ENCODE results near the gene ESRRA.

ESRRA gene

GRCh38 chr11:64331569-64332371 is 26.4 kb downstream of the ESRRA start:
- peaks cover 8% of the 10 kb centered on the region for H3K4me1 ChIP-seq (ENCODE audit: insufficient read depth, insufficient read length)
- H3K9ac ChIP-seq (ENCODE audit: insufficient read length, low read depth), result peak overlapping the region; percentile 0
- no peaks in the 10 kb centered on the region for H3K9me3 ChIP-seq (ENCODE audit: insufficient read depth, low read length)
- TF ChIP-seq ZNF274 (IDR thresholded peaks at IDR 0.05; ENCODE audit: low read depth, low read length) (no peak), YY1 (IDR thresholded peaks at IDR 0.05; ENCODE audit: insufficient read depth, insufficient read length) (no peak), SUZ12 (IDR thresholded peaks at IDR 0.05; ENCODE audit: extremely low read depth, insufficient read depth, insufficient read length) (no peak)
- DNase-seq (ENCODE audit: low read depth, low spot score), result no peak
- H3K36me3 ChIP-seq (ENCODE audit: insufficient read depth, insufficient read length, low read length), result no peaks in the 10 kb centered on the region
- no peak overlapping the region for H3K4me3 ChIP-seq (ENCODE audit: insufficient read length, low read depth)
- no peaks in the 10 kb centered on the region for H3K27me3 ChIP-seq (ENCODE audit: insufficient read depth, insufficient read length)

- DNase-seq (ENCODE audit: low read depth, low spot score), result no peak
These were observed 28.2 kb downstream of the ESRRA start for GRCh38 chr11:64333556-64333955.

GRCh38 chr11:64334764-64335735 is 29.7 kb downstream of the ESRRA start:
- DNase-seq (ENCODE audit: low read depth, low spot score), result peak; percentile 77
- Histone ChIP-seq H3K4me3 (ENCODE audit: insufficient read length, low read depth) (no peak overlapping the region), H3K9me3 (ENCODE audit: insufficient read depth, low read length) (no peaks in the 10 kb centered on the region), H3K27me3 (ENCODE audit: insufficient read depth, insufficient read length) (no peaks in the 10 kb centered on the region), H3K9ac (ENCODE audit: insufficient read length, low read depth) (no peak overlapping the region), H3K36me3 (ENCODE audit: insufficient read depth, insufficient read length, low read length) (no peaks in the 10 kb centered on the region), H3K4me1 (ENCODE audit: insufficient read depth, insufficient read length) (peaks cover 12% of the 10 kb centered on the region)
- TF ChIP-seq ZNF274 (IDR thresholded peaks at IDR 0.05; ENCODE audit: low read depth, low read length), result no peak
- TF ChIP-seq SUZ12 (IDR thresholded peaks at IDR 0.05; ENCODE audit: extremely low read depth, insufficient read depth, insufficient read length), result no peak
- TF ChIP-seq YY1 (IDR thresholded peaks at IDR 0.05; ENCODE audit: insufficient read depth, insufficient read length), result no peak

More at GRCh38 chr11:64333556-64333955, 28.2 kb downstream of the ESRRA start:
- Histone ChIP-seq H3K4me3 (ENCODE audit: insufficient read length, low read depth) (no peak overlapping the region), H3K27me3 (ENCODE audit: insufficient read depth, insufficient read length) (no peaks in the 10 kb centered on the region), H3K4me1 (ENCODE audit: insufficient read depth, insufficient read length) (peaks cover 8% of the 10 kb centered on the region), H3K9me3 (ENCODE audit: insufficient read depth, low read length) (no peaks in the 10 kb centered on the region), H3K9ac (ENCODE audit: insufficient read length, low read depth) (no peak overlapping the region), H3K36me3 (ENCODE audit: insufficient read depth, insufficient read length, low read length) (no peaks in the 10 kb centered on the region)
- TF ChIP-seq YY1 (IDR thresholded peaks at IDR 0.05; ENCODE audit: insufficient read depth, insufficient read length) (no peak), ZNF274 (IDR thresholded peaks at IDR 0.05; ENCODE audit: low read depth, low read length) (no peak), SUZ12 (IDR thresholded peaks at IDR 0.05; ENCODE audit: extremely low read depth, insufficient read depth, insufficient read length) (no peak)

- TF ChIP-seq SUZ12 (IDR thresholded peaks at IDR 0.05; ENCODE audit: extremely low read depth, insufficient read depth, insufficient read length), result no peak
- no peak for TF ChIP-seq ZNF274 (IDR thresholded peaks at IDR 0.05; ENCODE audit: low read depth, low read length)
- TF ChIP-seq YY1 (IDR thresholded peaks at IDR 0.05; ENCODE audit: insufficient read depth, insufficient read length), result no peak
- peaks cover 7% of the 10 kb centered on the region for H3K27me3 ChIP-seq (ENCODE audit: insufficient read depth, insufficient read length)
- peaks cover 15% of the 10 kb centered on the region for H3K4me1 ChIP-seq (ENCODE audit: insufficient read depth, insufficient read length)
- H3K4me3 ChIP-seq (ENCODE audit: insufficient read length, low read depth), result no peak overlapping the region
- H3K9me3 ChIP-seq (ENCODE audit: insufficient read depth, low read length), result no peaks in the 10 kb centered on the region
- H3K36me3 ChIP-seq (ENCODE audit: insufficient read depth, insufficient read length, low read length), result no peaks in the 10 kb centered on the region
- DNase-seq (ENCODE audit: low read depth, low spot score), result no peak
- no peak overlapping the region for H3K9ac ChIP-seq (ENCODE audit: insufficient read length, low read depth)
These were observed 32.4 kb downstream of the ESRRA start for GRCh38 chr11:64337538-64338249.

- H3K4me1 ChIP-seq (ENCODE audit: insufficient read depth, insufficient read length), result peaks cover 23% of the 10 kb centered on the region
- TF ChIP-seq ZNF274 (IDR thresholded peaks at IDR 0.05; ENCODE audit: low read depth, low read length) (no peak), SUZ12 (IDR thresholded peaks at IDR 0.05; ENCODE audit: extremely low read depth, insufficient read depth, insufficient read length) (no peak), YY1 (IDR thresholded peaks at IDR 0.05; ENCODE audit: insufficient read depth, insufficient read length) (no peak)
- H3K9ac ChIP-seq (ENCODE audit: insufficient read length, low read depth), result peak overlapping the region; percentile 23
- H3K27me3 ChIP-seq (ENCODE audit: insufficient read depth, insufficient read length), result peaks cover 7% of the 10 kb centered on the region
- H3K4me3 ChIP-seq (ENCODE audit: insufficient read length, low read depth), result no peak overlapping the region
- DNase-seq (ENCODE audit: low read depth, low spot score), result no peak
- H3K9me3 ChIP-seq (ENCODE audit: insufficient read depth, low read length), result no peaks in the 10 kb centered on the region
- H3K36me3 ChIP-seq (ENCODE audit: insufficient read depth, insufficient read length, low read length), result no peaks in the 10 kb centered on the region
These were observed 33.4 kb downstream of the ESRRA start for GRCh38 chr11:64338716-64339115.

GRCh38 chr11:64339286-64339685 is 34.0 kb downstream of the ESRRA start:
- Histone ChIP-seq H3K27me3 (ENCODE audit: insufficient read depth, insufficient read length) (peaks cover 7% of the 10 kb centered on the region), H3K9me3 (ENCODE audit: insufficient read depth, low read length) (no peaks in the 10 kb centered on the region), H3K4me1 (ENCODE audit: insufficient read depth, insufficient read length) (peaks cover 23% of the 10 kb centered on the region), H3K9ac (ENCODE audit: insufficient read length, low read depth) (no peak overlapping the region), H3K4me3 (ENCODE audit: insufficient read length, low read depth) (no peak overlapping the region), H3K36me3 (ENCODE audit: insufficient read depth, insufficient read length, low read length) (no peaks in the 10 kb centered on the region)
- TF ChIP-seq SUZ12 (IDR thresholded peaks at IDR 0.05; ENCODE audit: extremely low read depth, insufficient read depth, insufficient read length), result no peak
- TF ChIP-seq YY1 (IDR thresholded peaks at IDR 0.05; ENCODE audit: insufficient read depth, insufficient read length), result no peak
- no peak for TF ChIP-seq ZNF274 (IDR thresholded peaks at IDR 0.05; ENCODE audit: low read depth, low read length)
- no peak for DNase-seq (ENCODE audit: low read depth, low spot score)
